T-helper 2 cell treated with Interferon-gamma antibody and Interleukin-4, amounts not matched to agents 5 μg/mL and 100 μg/mL, for 36 hours (primary cell): ENCODE data around the gene PRTFDC1.
"Not testable (repeated sequence)": the region's sequence is repeated elsewhere in the genome, so short reads cannot be mapped to it uniquely, and the experiment has no call there.

ENCODE experiments used
- DNase-seq: peaks from one replicate; pipeline ENCODE4 v3.0.0; 2021; ENCODE audit warnings: low spot score
- H3K27ac Mint-ChIP-seq: one replicate; pipeline ENCODE4 v1.8.0; 2021; ENCODE audit warnings: mild to moderate bottlenecking, mixed read lengths
- H3K27me3 Mint-ChIP-seq: one replicate; pipeline ENCODE4 v1.8.0; 2021; ENCODE audit warnings: low read depth, mixed read lengths
- H3K36me3 Mint-ChIP-seq: one replicate; pipeline ENCODE4 v1.8.0; 2021; ENCODE audit warnings: low read depth, mixed read lengths
- H3K4me1 Mint-ChIP-seq: one replicate; pipeline ENCODE4 v1.8.0; 2021; ENCODE audit warnings: low read depth, mixed read lengths
- H3K4me3 Mint-ChIP-seq: one replicate; pipeline ENCODE4 v1.8.0; 2022; ENCODE audit warnings: mild to moderate bottlenecking, moderate library complexity, mixed read lengths
- H3K9me3 Mint-ChIP-seq: one replicate; pipeline ENCODE4 v1.8.0; 2021; ENCODE audit warnings: mixed read lengths

The PRTFDC1 gene

GRCh38 chr10:24853661-24854060, 98.7 kb downstream of the PRTFDC1 start:
- Mint-ChIP-seq H3K4me1 (peaks cover 7% of the 10 kb centered on the region), H3K4me3 (no peak overlapping the region), H3K27me3 (peaks cover 22% of the 10 kb centered on the region), H3K36me3 (no peaks in the 10 kb centered on the region), H3K9me3 (no peaks in the 10 kb centered on the region), H3K27ac (no peak overlapping the region)
- no peak for DNase-seq

DNA sequence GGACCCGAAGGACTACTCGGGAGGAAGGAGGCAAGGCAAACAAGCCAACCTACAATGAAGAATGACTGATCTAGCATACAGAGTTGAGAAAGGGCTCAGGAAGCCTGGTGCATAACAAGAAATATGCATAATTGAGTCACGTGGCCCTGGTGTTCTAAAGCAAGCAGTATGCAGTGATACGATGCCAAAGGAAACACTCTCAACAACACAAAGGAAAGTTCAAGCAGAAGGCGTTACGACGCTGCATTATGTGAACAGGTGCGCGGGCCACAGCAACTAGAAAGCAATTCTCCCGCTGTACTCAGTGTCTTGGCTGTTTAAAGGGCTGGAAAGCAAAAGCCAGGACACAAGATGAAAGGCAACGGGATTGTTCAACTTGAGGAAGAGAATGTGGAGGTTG, 100.8 kb downstream of the PRTFDC1 start:
- no peak overlapping the region for H3K27ac Mint-ChIP-seq
- no peaks in the 10 kb centered on the region for H3K36me3 Mint-ChIP-seq
- peaks cover 18% of the 10 kb centered on the region for H3K27me3 Mint-ChIP-seq
- peaks cover 7% of the 10 kb centered on the region for H3K4me1 Mint-ChIP-seq
- H3K9me3 Mint-ChIP-seq, result no peaks in the 10 kb centered on the region
- no peak overlapping the region for H3K4me3 Mint-ChIP-seq
- no peak for DNase-seq

GRCh38 chr10:24850727-24851296, 101.6 kb downstream of the PRTFDC1 start:
- Mint-ChIP-seq H3K27ac (no peak overlapping the region), H3K36me3 (no peaks in the 10 kb centered on the region), H3K9me3 (no peaks in the 10 kb centered on the region), H3K27me3 (peaks cover 15% of the 10 kb centered on the region), H3K4me1 (peaks cover 7% of the 10 kb centered on the region), H3K4me3 (no peak overlapping the region)
- DNase-seq, result no peak

GRCh38 chr10:24849501-24850299, 102.7 kb downstream of the PRTFDC1 start:
- no peaks in the 10 kb centered on the region for H3K36me3 Mint-ChIP-seq
- no peak overlapping the region for H3K27ac Mint-ChIP-seq
- peaks cover 13% of the 10 kb centered on the region for H3K27me3 Mint-ChIP-seq
- no peak overlapping the region for H3K4me3 Mint-ChIP-seq
- DNase-seq, result no peak
- no peaks in the 10 kb centered on the region for H3K9me3 Mint-ChIP-seq
- H3K4me1 Mint-ChIP-seq, result peaks cover 7% of the 10 kb centered on the region

DNA sequence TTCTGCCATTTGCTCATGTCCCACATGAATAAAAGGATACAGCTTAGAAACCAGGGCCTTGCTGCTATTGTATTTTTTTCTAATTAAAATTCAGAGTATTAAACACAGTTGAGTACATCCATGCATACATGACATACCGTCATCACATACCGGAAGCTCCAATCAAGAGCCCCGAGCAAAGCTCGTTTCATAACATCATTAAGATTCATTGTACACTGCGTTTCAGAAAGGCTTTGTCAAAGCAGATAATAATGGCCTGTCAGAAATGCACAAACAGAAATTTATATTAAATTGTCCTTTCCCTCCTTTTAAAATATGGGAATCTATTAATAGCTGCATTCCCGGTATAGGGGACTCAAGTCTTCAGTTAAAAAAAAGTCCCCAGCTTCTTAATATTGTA, 103.4 kb downstream of the PRTFDC1 start:
- H3K36me3 Mint-ChIP-seq, result no peaks in the 10 kb centered on the region
- DNase-seq, result no peak
- H3K4me3 Mint-ChIP-seq, result no peak overlapping the region
- H3K27me3 Mint-ChIP-seq, result peaks cover 10% of the 10 kb centered on the region
- H3K4me1 Mint-ChIP-seq, result peaks cover 7% of the 10 kb centered on the region
- no peak overlapping the region for H3K27ac Mint-ChIP-seq
- H3K9me3 Mint-ChIP-seq, result no peaks in the 10 kb centered on the region

GRCh38 chr10:24848195-24848594, 104.2 kb downstream of the PRTFDC1 start:
- Mint-ChIP-seq H3K4me1 (peaks cover 7% of the 10 kb centered on the region), H3K4me3 (no peak overlapping the region), H3K9me3 (no peaks in the 10 kb centered on the region), H3K27ac (no peak overlapping the region), H3K36me3 (no peaks in the 10 kb centered on the region), H3K27me3 (peaks cover 12% of the 10 kb centered on the region)
- no peak for DNase-seq

GRCh38 chr10:24847112-24848070, 105.0 kb downstream of the PRTFDC1 start:
- H3K27me3 Mint-ChIP-seq, result peaks cover 14% of the 10 kb centered on the region
- no peaks in the 10 kb centered on the region for H3K36me3 Mint-ChIP-seq
- peaks cover 7% of the 10 kb centered on the region for H3K4me1 Mint-ChIP-seq
- H3K27ac Mint-ChIP-seq, result no peak overlapping the region
- H3K4me3 Mint-ChIP-seq, result no peak overlapping the region
- DNase-seq, result no peak
- H3K9me3 Mint-ChIP-seq, result no peaks in the 10 kb centered on the region

DNA sequence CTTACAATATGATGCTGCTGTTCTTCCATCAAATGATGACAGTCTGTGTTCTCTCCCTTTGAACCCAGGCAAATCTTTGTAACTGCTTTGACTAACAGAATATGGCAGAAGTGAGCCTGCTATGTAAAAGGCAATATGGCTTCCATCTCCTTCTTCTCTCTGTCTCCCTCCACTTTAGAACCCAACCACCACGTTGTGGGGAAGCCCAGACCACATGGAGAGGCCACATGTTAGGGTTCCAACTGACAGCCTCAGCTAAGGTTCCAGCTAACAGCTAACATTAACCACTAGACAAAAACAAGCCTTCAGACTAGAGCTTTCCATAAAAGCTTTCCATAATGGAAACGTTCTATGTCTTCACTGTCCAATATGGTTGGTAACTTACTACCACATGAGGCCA, 107.7 kb downstream of the PRTFDC1 start:
- Mint-ChIP-seq H3K36me3 (no peaks in the 10 kb centered on the region), H3K27me3 (peaks cover 8% of the 10 kb centered on the region), H3K27ac (no peak overlapping the region), H3K4me1 (no peaks in the 10 kb centered on the region), H3K4me3 (no peak overlapping the region), H3K9me3 (no peaks in the 10 kb centered on the region)
- DNase-seq, result no peak

GRCh38 chr10:24843256-24843655, 109.2 kb downstream of the PRTFDC1 start:
- no peak for DNase-seq
- Mint-ChIP-seq H3K4me1 (no peaks in the 10 kb centered on the region), H3K27me3 (peaks cover 8% of the 10 kb centered on the region), H3K9me3 (no peaks in the 10 kb centered on the region), H3K36me3 (no peaks in the 10 kb centered on the region), H3K27ac (no peak overlapping the region), H3K4me3 (no peak overlapping the region)

GRCh38 chr10:24842856-24843255, 109.5 kb downstream of the PRTFDC1 start:
- no peaks in the 10 kb centered on the region for H3K4me1 Mint-ChIP-seq
- H3K27ac Mint-ChIP-seq, result no peak overlapping the region
- peaks cover 8% of the 10 kb centered on the region for H3K27me3 Mint-ChIP-seq
- H3K4me3 Mint-ChIP-seq, result no peak overlapping the region
- H3K36me3 Mint-ChIP-seq, result no peaks in the 10 kb centered on the region
- no peak for DNase-seq
- H3K9me3 Mint-ChIP-seq, result no peaks in the 10 kb centered on the region

DNA sequence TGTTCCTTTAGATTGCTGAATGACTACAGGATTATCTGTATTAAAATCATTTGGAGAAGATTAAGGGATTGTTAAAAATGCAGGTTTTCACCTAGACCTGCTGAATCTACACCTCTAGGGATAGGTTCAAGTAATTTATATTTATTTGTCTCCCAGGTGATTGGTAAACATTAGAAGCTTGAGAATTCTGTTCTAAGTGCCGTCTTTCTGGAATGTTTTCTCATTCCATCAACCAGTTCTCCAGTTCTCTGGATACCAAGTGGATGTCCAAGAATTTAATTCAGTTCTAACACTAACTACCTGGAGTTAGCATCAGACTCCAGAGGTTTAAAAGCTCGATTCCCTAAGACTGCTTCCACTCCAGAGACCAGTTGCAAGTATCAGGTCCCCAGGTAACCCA, 110.9 kb downstream of the PRTFDC1 start:
- H3K9me3 Mint-ChIP-seq, result no peaks in the 10 kb centered on the region
- peaks cover 16% of the 10 kb centered on the region for H3K27me3 Mint-ChIP-seq
- no peak overlapping the region for H3K27ac Mint-ChIP-seq
- no peak for DNase-seq
- no peak overlapping the region for H3K4me3 Mint-ChIP-seq
- peaks cover 2% of the 10 kb centered on the region for H3K4me1 Mint-ChIP-seq
- no peaks in the 10 kb centered on the region for H3K36me3 Mint-ChIP-seq

GRCh38 chr10:24840784-24841183, 111.6 kb downstream of the PRTFDC1 start:
- H3K9me3 Mint-ChIP-seq, result no peaks in the 10 kb centered on the region
- H3K27me3 Mint-ChIP-seq, result peaks cover 16% of the 10 kb centered on the region
- H3K4me3 Mint-ChIP-seq, result no peak overlapping the region
- no peak overlapping the region for H3K27ac Mint-ChIP-seq
- H3K36me3 Mint-ChIP-seq, result no peaks in the 10 kb centered on the region
- DNase-seq, result no peak
- peaks cover 2% of the 10 kb centered on the region for H3K4me1 Mint-ChIP-seq

DNA sequence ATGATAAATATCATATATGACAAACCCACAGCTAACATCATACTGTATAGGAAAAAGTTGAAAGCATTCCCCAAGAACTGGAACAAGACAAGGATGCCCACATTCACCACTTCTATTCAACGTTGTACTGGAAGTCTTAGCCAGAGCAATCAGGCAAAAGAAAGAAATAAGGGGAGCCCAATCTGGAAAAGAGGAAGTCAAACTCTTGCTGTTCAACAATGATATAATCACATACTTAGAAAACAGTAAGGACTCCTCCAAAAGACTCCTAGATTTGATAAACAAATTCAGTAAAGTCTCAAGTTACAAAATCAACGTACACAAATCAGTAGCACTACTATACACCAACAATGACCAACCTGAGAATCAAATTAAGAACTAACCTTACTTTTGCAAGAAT, 114.6 kb downstream of the PRTFDC1 start:
- H3K9me3 Mint-ChIP-seq, H3K4me1 Mint-ChIP-seq, DNase-seq, H3K27ac Mint-ChIP-seq, H3K4me3 Mint-ChIP-seq, H3K36me3 Mint-ChIP-seq: not testable (repeated sequence)
- peaks cover 11% of the 10 kb centered on the region for H3K27me3 Mint-ChIP-seq

GRCh38 chr10:24834869-24835268, 117.5 kb downstream of the PRTFDC1 start:
- Mint-ChIP-seq H3K27ac (no peak overlapping the region), H3K4me3 (no peak overlapping the region), H3K27me3 (peaks cover 21% of the 10 kb centered on the region), H3K9me3 (no peaks in the 10 kb centered on the region), H3K36me3 (no peaks in the 10 kb centered on the region), H3K4me1 (peaks cover 2% of the 10 kb centered on the region)
- DNase-seq, result no peak
